PC-9 (cell line): ENCODE results near the gene PROP1.

Source experiments
- CTCF ChIP-seq: fragments of 200-600 bp; sonication (generic); conservative IDR thresholded peaks from 2 replicates; pipeline ENCODE4 v1.6.1; 2017; ENCODE audit warnings: mixed run types, antibody characterized with exemption, mild to moderate bottlenecking, moderate library complexity
- EZH2 ChIP-seq: fragments of 200-600 bp; sonication (generic); IDR thresholded peaks from 2 replicates; pipeline ENCODE4 v1.8.0; 2017; ENCODE audit warnings: antibody characterized with exemption, low read depth

DNA sequence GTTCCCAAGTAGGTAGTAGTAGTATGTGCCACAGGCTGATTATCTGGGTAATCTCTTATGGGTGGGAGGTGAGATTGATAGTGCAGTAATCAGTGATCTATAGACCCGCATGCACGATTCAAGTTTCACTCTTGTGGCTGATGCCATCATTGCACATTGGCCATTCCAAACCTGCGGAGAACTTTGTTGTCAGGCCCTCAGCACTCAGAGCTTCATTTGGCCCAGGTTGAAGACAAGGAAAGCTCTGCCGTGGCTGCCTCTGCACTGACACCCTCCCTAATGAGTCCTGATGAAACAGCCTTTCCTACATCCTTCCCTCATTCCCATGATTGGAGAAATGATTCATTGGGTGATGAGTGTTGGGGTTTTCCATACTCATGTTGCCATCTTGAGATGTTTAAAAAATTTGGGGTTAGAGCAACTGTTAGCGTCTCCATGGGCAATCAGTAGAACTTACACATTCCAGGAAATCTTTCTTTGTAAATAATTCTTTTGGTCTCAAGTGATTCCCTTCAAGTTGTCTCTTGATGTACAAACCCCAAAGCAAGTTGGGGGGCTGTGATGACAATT, 22.9 kb downstream of the PROP1 start:
- TF ChIP-seq CTCF: no peak
- TF ChIP-seq EZH2: no peak
